Thyroid gland (tissue), 4 donors: ENCODE data around the gene MYLK. TPM values are rescaled to one million over a fixed set of nuclear protein-coding genes. Genes with fewer than 3 reads are reported as not detected.

Source experiments
- DNase-seq, 2 donors: peaks; one replicate each; pipeline ENCODE4 v3.0.0-alpha.2; 2019
- H3K27ac ChIP-seq, 3 donors: fragments of 200-600 bp; sonication (generic); 1 replicate in 2 of 3; 2 replicates in 1 of 3; pipeline ENCODE4 v1.5.1; 2016 to 2019; ENCODE audit warnings: mild to moderate bottlenecking in 1 of 3, moderate library complexity in 1 of 3
- H3K27me3 ChIP-seq: fragments of 200-600 bp; sonication (generic); one replicate; pipeline ENCODE4 v1.5.1; 2019
- H3K36me3 ChIP-seq, 2 donors: fragments of 200-600 bp; sonication (generic); one replicate each; pipeline ENCODE4 v1.5.1; 2016 to 2019
- H3K4me1 ChIP-seq, 2 donors: fragments of 200-600 bp; sonication (generic); one replicate each; pipeline ENCODE4 v1.5.1; 2017 to 2019
- H3K4me3 ChIP-seq, 3 donors: fragments of 200-600 bp; sonication (generic); replicated peaks in 1 of 3; 1 replicate in 2 of 3; 2 replicates in 1 of 3; pipeline ENCODE4 v1.5.1; 2016; ENCODE audit warnings: mild to moderate bottlenecking in 1 of 3
- H3K9me3 ChIP-seq: fragments of 200-600 bp; sonication (generic); one replicate; pipeline ENCODE4 v1.5.1; 2017
- POLR2A ChIP-seq, 2 donors: fragments of 450-650 bp; IDR thresholded peaks; one replicate each; pipeline ENCODE4 v1.6.1; 2017; ENCODE audit warnings: antibody characterized with exemption in 2 of 2, mild to moderate bottlenecking in 2 of 2, moderate library complexity in 1 of 2
- WGBS, 2 donors: methylation state at CpG; one replicate each; pipeline ENCODE4 v1.1.5; 2017; 5-methylcytosine and 5-hydroxymethylcytosine counted together
- intact Hi-C: fragments of 100-400 bp; cut with DNase I; formaldehyde crosslinking; loops from one replicate; pipeline ENCODE4 v1.15.1; 2023
- total RNA-seq, 4 donors: library from RNA; depleted of rRNA; stranded (reverse); fragments of >200 nt; gene quantifications; one replicate each; pipeline ENCODE4 v1.2.3, GENCODE V29; 2016
- TF ChIP-seq, protein P1 (sequence below), 6 experiments: fragments of 200-600 bp in 3 of 6; fragments of 450-650 bp in 3 of 6; sonication (generic) in 3 of 6; IDR thresholded peaks; one replicate each; pipeline ENCODE4 v1.5.1; 2016 to 2019; ENCODE audit warnings: antibody characterized with exemption in 6 of 6, mild to moderate bottlenecking in 2 of 6, inconsistent platforms in 1 of 6, moderate library complexity in 1 of 6

The MYLK gene
- total RNA-seq, 4 donors from 2014 or later: 28.9 to 51.2 (median 37.4) TPM

- H3K36me3 ChIP-seq: no peaks in the 10 kb centered on the region
- no peaks in the 10 kb centered on the region for H3K9me3 ChIP-seq
- 77 to 84% methylated on average over 5 of the region's 5 CpGs for WGBS, 2 donors
- DNase-seq: no peak
- no peak overlapping the region for H3K27ac ChIP-seq
- H3K4me3 ChIP-seq: no peak overlapping the region
- H3K4me1 ChIP-seq: peaks cover 0 to 6% of the 10 kb centered on the region in 2 donors
- intact Hi-C loops: no loop called here
- TF ChIP-seq, protein P1, sequence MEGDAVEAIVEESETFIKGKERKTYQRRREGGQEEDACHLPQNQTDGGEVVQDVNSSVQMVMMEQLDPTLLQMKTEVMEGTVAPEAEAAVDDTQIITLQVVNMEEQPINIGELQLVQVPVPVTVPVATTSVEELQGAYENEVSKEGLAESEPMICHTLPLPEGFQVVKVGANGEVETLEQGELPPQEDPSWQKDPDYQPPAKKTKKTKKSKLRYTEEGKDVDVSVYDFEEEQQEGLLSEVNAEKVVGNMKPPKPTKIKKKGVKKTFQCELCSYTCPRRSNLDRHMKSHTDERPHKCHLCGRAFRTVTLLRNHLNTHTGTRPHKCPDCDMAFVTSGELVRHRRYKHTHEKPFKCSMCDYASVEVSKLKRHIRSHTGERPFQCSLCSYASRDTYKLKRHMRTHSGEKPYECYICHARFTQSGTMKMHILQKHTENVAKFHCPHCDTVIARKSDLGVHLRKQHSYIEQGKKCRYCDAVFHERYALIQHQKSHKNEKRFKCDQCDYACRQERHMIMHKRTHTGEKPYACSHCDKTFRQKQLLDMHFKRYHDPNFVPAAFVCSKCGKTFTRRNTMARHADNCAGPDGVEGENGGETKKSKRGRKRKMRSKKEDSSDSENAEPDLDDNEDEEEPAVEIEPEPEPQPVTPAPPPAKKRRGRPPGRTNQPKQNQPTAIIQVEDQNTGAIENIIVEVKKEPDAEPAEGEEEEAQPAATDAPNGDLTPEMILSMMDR (IDR thresholded peaks at IDR 0.05): no peak
- TF ChIP-seq POLR2A (IDR thresholded peaks at IDR 0.05): no peak
- H3K27me3 ChIP-seq: no peaks in the 10 kb centered on the region
These were observed 260.7 kb downstream of the MYLK start for GRCh38 chr3:123623346-123623880.

GRCh38 chr3:123622766-123623165 is 261.4 kb downstream of the MYLK start:
- Histone ChIP-seq H3K4me3 (no peak overlapping the region), H3K36me3 (no peaks in the 10 kb centered on the region), H3K9me3 (no peaks in the 10 kb centered on the region), H3K27ac (no peak overlapping the region), H3K4me1 (peaks cover 0 to 11% of the 10 kb centered on the region in 2 donors), H3K27me3 (no peaks in the 10 kb centered on the region)
- 93 to 98% methylated on average over 2 of the region's 2 CpGs for WGBS, 2 donors
- TF ChIP-seq, protein P1 (IDR thresholded peaks at IDR 0.05): no peak
- TF ChIP-seq POLR2A (IDR thresholded peaks at IDR 0.05): no peak
- DNase-seq: no peak
- intact Hi-C loops: no loop called here

- Histone ChIP-seq H3K9me3 (no peaks in the 10 kb centered on the region), H3K36me3 (no peaks in the 10 kb centered on the region), H3K27me3 (no peaks in the 10 kb centered on the region), H3K4me1 (peaks cover 0 to 11% of the 10 kb centered on the region in 2 donors), H3K27ac (no peak overlapping the region), H3K4me3 (no peak overlapping the region)
- TF ChIP-seq POLR2A (IDR thresholded peaks at IDR 0.05): no peak
- TF ChIP-seq, protein P1 (IDR thresholded peaks at IDR 0.05): no peak
- DNase-seq: no peak
- intact Hi-C loops: no loop called here
- 82 to 86% methylated on average over 7 of the region's 7 CpGs for WGBS, 2 donors
These were observed 262.3 kb downstream of the MYLK start for GRCh38 chr3:123621850-123622189.

DNA sequence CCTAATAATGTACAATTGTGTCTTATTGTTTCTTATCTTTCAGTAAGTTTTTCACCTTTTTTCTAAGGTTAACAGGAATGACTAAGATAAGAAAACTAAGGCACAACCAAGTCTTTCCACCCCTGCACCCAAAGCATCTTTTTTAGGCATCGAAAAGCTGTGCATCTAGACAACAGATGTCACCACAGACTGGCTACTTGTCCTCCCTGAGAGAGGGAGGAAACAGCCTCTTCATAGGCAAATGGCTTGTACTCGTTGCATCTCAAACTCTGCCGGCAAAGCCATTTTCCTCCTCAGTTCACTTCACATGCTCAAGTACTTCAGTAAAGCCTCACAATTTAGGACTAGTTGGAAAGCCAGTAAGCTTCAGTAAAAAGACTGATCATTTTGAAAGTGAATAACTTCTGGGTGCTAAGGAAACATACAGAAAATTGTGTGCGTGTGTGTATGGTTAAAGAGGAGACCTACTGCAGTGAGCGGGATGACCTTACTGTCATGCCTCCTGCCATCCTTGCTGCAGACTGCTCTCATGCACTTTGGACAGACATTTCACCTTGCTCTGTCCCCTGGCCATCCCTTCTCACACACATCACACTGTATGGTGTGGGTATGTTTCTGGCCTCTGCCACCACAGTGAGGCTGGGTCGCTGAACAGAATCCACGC is 262.8 kb downstream of the MYLK start:
- no peaks in the 10 kb centered on the region for H3K27me3 ChIP-seq
- DNase-seq: no peak
- H3K4me3 ChIP-seq: no peak overlapping the region
- peaks cover 0 to 11% of the 10 kb centered on the region in 2 donors for H3K4me1 ChIP-seq
- no peak for TF ChIP-seq POLR2A (IDR thresholded peaks at IDR 0.05)
- TF ChIP-seq, protein P1 (IDR thresholded peaks at IDR 0.05): no peak
- H3K27ac ChIP-seq: no peak overlapping the region
- intact Hi-C loops: no loop called here
- H3K36me3 ChIP-seq: no peaks in the 10 kb centered on the region
- no peaks in the 10 kb centered on the region for H3K9me3 ChIP-seq
- WGBS, 2 donors: 64 to 68% methylated on average over 7 of the region's 7 CpGs

- Histone ChIP-seq H3K36me3 (no peaks in the 10 kb centered on the region), H3K9me3 (no peaks in the 10 kb centered on the region), H3K4me3 (no peak overlapping the region), H3K27ac (no peak overlapping the region), H3K27me3 (no peaks in the 10 kb centered on the region), H3K4me1 (peaks cover 0 to 11% of the 10 kb centered on the region in 2 donors)
- intact Hi-C loops: no loop called here
- 75 to 93% methylated on average over 3 to 8 of the region's 8 CpGs for WGBS, 2 donors
- TF ChIP-seq POLR2A (IDR thresholded peaks at IDR 0.05): no peak
- TF ChIP-seq, protein P1 (IDR thresholded peaks at IDR 0.05): no peak
- no peak for DNase-seq
These were observed 263.8 kb downstream of the MYLK start for GRCh38 chr3:123620343-123620742.
